Karpas-422 (cell line): ENCODE results near the gene GAB2. TPM values are rescaled to one million over a fixed set of nuclear protein-coding genes. Genes with fewer than 3 reads are reported as not detected.
A peak's percentile ranks its signal among the peaks of the same experiment; 100 is the strongest.

Experiments
- DNase-seq: peaks from one replicate; pipeline ENCODE4 v3.0.0-alpha.2; 2015
- H2AFZ ChIP-seq: fragments of 200-600 bp; sonication (generic); 2 replicates; pipeline ENCODE4 v1.6.1; 2014; ENCODE audit warnings: antibody characterized with exemption, low read length, mixed read lengths
- H3K27ac ChIP-seq: fragments of 200-600 bp; sonication (generic); 2 replicates; pipeline ENCODE4 v1.5.1; 2014; ENCODE audit warnings: mild to moderate bottlenecking, low read length, moderate library complexity
- H3K27me3 ChIP-seq: fragments of 200-600 bp; sonication (generic); 2 replicates; pipeline ENCODE4 v1.6.1; 2014; ENCODE audit warnings: low read length, mixed read lengths
- H3K36me3 ChIP-seq: fragments of 200-600 bp; sonication (generic); 2 replicates; pipeline ENCODE4 v1.6.1; 2014; ENCODE audit warnings: low read length, mixed read lengths; ENCODE audit not compliant: insufficient read depth
- H3K4me1 ChIP-seq: fragments of 200-600 bp; sonication (generic); 2 replicates; pipeline ENCODE4 v1.6.1; 2014; ENCODE audit warnings: mild to moderate bottlenecking, low read length, mixed read lengths
- H3K4me2 ChIP-seq: fragments of 200-600 bp; sonication (generic); 2 replicates; pipeline ENCODE4 v1.6.1; 2014; ENCODE audit warnings: low read length, low read depth, mild to moderate bottlenecking; ENCODE audit not compliant: poor library complexity, severe bottlenecking
- H3K4me3 ChIP-seq: fragments of 200-600 bp; sonication (generic); 2 replicates; pipeline ENCODE4 v1.5.1; 2014; ENCODE audit warnings: mild to moderate bottlenecking, antibody characterized with exemption, low read length, mixed read lengths
- H3K79me2 ChIP-seq: fragments of 200-600 bp; sonication (generic); 2 replicates; pipeline ENCODE4 v1.6.1; 2014; ENCODE audit warnings: mild to moderate bottlenecking, low read length, mixed read lengths
- H3K9ac ChIP-seq: fragments of 200-600 bp; sonication (generic); 2 replicates; pipeline ENCODE4 v1.6.0; 2014; ENCODE audit warnings: low read length
- H3K9me2 ChIP-seq: fragments of 200-600 bp; sonication (generic), shearing (Covaris generic); replicated peaks from 2 replicates; pipeline ENCODE4 v1.6.0; 2014; ENCODE audit warnings: mild to moderate bottlenecking, low read length, moderate library complexity; ENCODE audit not compliant: insufficient read depth
- H3K9me3 ChIP-seq: fragments of 300-700, 200-600 bp; sonication (generic); 2 replicates; pipeline ENCODE4 v1.6.1; 2014; ENCODE audit warnings: low read length, mixed read lengths
- H4K20me1 ChIP-seq: fragments of 200-600 bp; sonication (generic); 2 replicates; pipeline ENCODE4 v1.6.1; 2014; ENCODE audit warnings: mild to moderate bottlenecking, antibody characterized with exemption, low read length, low read depth; ENCODE audit not compliant: insufficient read depth
- total RNA-seq: library from RNA; depleted of rRNA; stranded (reverse); fragments of >200 nt; shearing (Covaris generic); gene quantifications from 2 replicates; pipeline ENCODE4 v1.2.3, GENCODE V29; 2014; ENCODE audit warnings: low replicate concordance

GAB2 gene
- total RNA-seq, 1 experiment from 2014 or later: 2.7 TPM

- H3K27ac ChIP-seq: peak overlapping the region; percentile 38
- no peaks in the 10 kb centered on the region for H3K79me2 ChIP-seq
- DNase-seq: no peak
- H3K4me1 ChIP-seq: peaks cover 17% of the 10 kb centered on the region
- no peak overlapping the region for H3K9ac ChIP-seq
- no peak overlapping the region for H2AFZ ChIP-seq
- H3K27me3 ChIP-seq: no peaks in the 10 kb centered on the region
- no peak overlapping the region for H3K4me2 ChIP-seq
- no peak overlapping the region for H3K4me3 ChIP-seq
- no peaks in the 10 kb centered on the region for H3K9me3 ChIP-seq
- no peaks in the 10 kb centered on the region for H3K36me3 ChIP-seq
- no peaks in the 10 kb centered on the region for H4K20me1 ChIP-seq
- H3K9me2 ChIP-seq: no peaks in the 10 kb centered on the region
Observed at GRCh38 chr11:78453140-78453935, 35.7 kb upstream of the GAB2 start.

GRCh38 chr11:78451371-78452150, 33.9 kb upstream of the GAB2 start:
- H3K4me3 ChIP-seq: no peak overlapping the region
- DNase-seq: no peak
- H3K9me2 ChIP-seq: no peaks in the 10 kb centered on the region
- no peak overlapping the region for H3K27ac ChIP-seq
- no peaks in the 10 kb centered on the region for H3K9me3 ChIP-seq
- no peaks in the 10 kb centered on the region for H3K36me3 ChIP-seq
- H3K79me2 ChIP-seq: no peaks in the 10 kb centered on the region
- no peak overlapping the region for H3K9ac ChIP-seq
- no peaks in the 10 kb centered on the region for H3K27me3 ChIP-seq
- H2AFZ ChIP-seq: no peak overlapping the region
- no peaks in the 10 kb centered on the region for H4K20me1 ChIP-seq
- peaks cover 13% of the 10 kb centered on the region for H3K4me1 ChIP-seq
- no peak overlapping the region for H3K4me2 ChIP-seq

GRCh38 chr11:78450866-78451265, 33.2 kb upstream of the GAB2 start:
- no peaks in the 10 kb centered on the region for H3K9me3 ChIP-seq
- no peaks in the 10 kb centered on the region for H3K79me2 ChIP-seq
- no peak overlapping the region for H3K4me2 ChIP-seq
- H3K4me3 ChIP-seq: no peak overlapping the region
- H3K27me3 ChIP-seq: no peaks in the 10 kb centered on the region
- H2AFZ ChIP-seq: no peak overlapping the region
- H3K27ac ChIP-seq: no peak overlapping the region
- H3K36me3 ChIP-seq: no peaks in the 10 kb centered on the region
- DNase-seq: no peak
- H3K9me2 ChIP-seq: no peaks in the 10 kb centered on the region
- peaks cover 13% of the 10 kb centered on the region for H3K4me1 ChIP-seq
- H3K9ac ChIP-seq: no peak overlapping the region
- H4K20me1 ChIP-seq: no peaks in the 10 kb centered on the region

- Histone ChIP-seq H3K4me2 (no peak overlapping the region), H2AFZ (no peak overlapping the region), H3K27ac (no peak overlapping the region), H3K9me3 (no peaks in the 10 kb centered on the region), H3K4me1 (peaks cover 13% of the 10 kb centered on the region), H3K79me2 (no peaks in the 10 kb centered on the region), H3K4me3 (no peak overlapping the region), H3K9ac (no peak overlapping the region), H3K36me3 (no peaks in the 10 kb centered on the region), H4K20me1 (no peaks in the 10 kb centered on the region), H3K9me2 (no peaks in the 10 kb centered on the region), H3K27me3 (no peaks in the 10 kb centered on the region)
- DNase-seq: no peak
Observed at GRCh38 chr11:78449866-78450265, 32.2 kb upstream of the GAB2 start.

- Histone ChIP-seq H3K27ac (no peak overlapping the region), H3K36me3 (peaks cover 5% of the 10 kb centered on the region; the same call in 1 of the 2 replicates), H3K4me3 (no peak overlapping the region), H4K20me1 (no peaks in the 10 kb centered on the region), H3K4me1 (peaks cover 2% of the 10 kb centered on the region; the same call in 1 of the 2 replicates), H3K9ac (no peak overlapping the region), H3K27me3 (no peaks in the 10 kb centered on the region), H3K4me2 (no peak overlapping the region), H3K9me3 (no peaks in the 10 kb centered on the region), H2AFZ (no peak overlapping the region), H3K9me2 (no peaks in the 10 kb centered on the region), H3K79me2 (no peaks in the 10 kb centered on the region)
- DNase-seq: no peak
Observed at GRCh38 chr11:78446210-78446609, 28.6 kb upstream of the GAB2 start.

GRCh38 chr11:78444726-78445125, 27.1 kb upstream of the GAB2 start:
- H3K9ac ChIP-seq: no peak overlapping the region

GRCh38 chr11:78441956-78442355, 24.3 kb upstream of the GAB2 start:
- Histone ChIP-seq H3K79me2 (no peaks in the 10 kb centered on the region), H3K4me3 (no peak overlapping the region), H3K9ac (no peak overlapping the region), H2AFZ (no peak overlapping the region), H3K36me3 (peaks cover 5% of the 10 kb centered on the region; the same call in 1 of the 2 replicates), H3K9me3 (no peaks in the 10 kb centered on the region), H3K9me2 (no peaks in the 10 kb centered on the region), H3K27ac (no peak overlapping the region), H3K4me1 (peaks cover 24% of the 10 kb centered on the region), H3K4me2 (no peak overlapping the region), H4K20me1 (no peaks in the 10 kb centered on the region), H3K27me3 (no peaks in the 10 kb centered on the region)
- no peak for DNase-seq

More at GRCh38 chr11:78444726-78445125, 27.1 kb upstream of the GAB2 start:
- H2AFZ ChIP-seq: no peak overlapping the region
- no peaks in the 10 kb centered on the region for H3K9me2 ChIP-seq
- H3K4me1 ChIP-seq: peaks cover 5% of the 10 kb centered on the region
- no peak overlapping the region for H3K27ac ChIP-seq
- H3K9me3 ChIP-seq: no peaks in the 10 kb centered on the region
- no peaks in the 10 kb centered on the region for H3K79me2 ChIP-seq
- no peaks in the 10 kb centered on the region for H3K27me3 ChIP-seq
- H3K4me2 ChIP-seq: no peak overlapping the region
- H3K4me3 ChIP-seq: no peak overlapping the region
- H4K20me1 ChIP-seq: no peaks in the 10 kb centered on the region
- no peak for DNase-seq
- peaks cover 5% of the 10 kb centered on the region; the same call in 1 of the 2 replicates for H3K36me3 ChIP-seq

GRCh38 chr11:78438298-78438975, 20.8 kb upstream of the GAB2 start:
- Histone ChIP-seq H3K27ac (peak overlapping the region; percentile 80), H3K36me3 (peaks cover 1% of the 10 kb centered on the region; the same call in 1 of the 2 replicates), H3K4me2 (peak overlapping the region; percentile 52), H3K9me2 (no peaks in the 10 kb centered on the region), H3K4me1 (peaks cover 24% of the 10 kb centered on the region), H3K79me2 (no peaks in the 10 kb centered on the region), H2AFZ (no peak overlapping the region), H3K4me3 (no peak overlapping the region), H4K20me1 (no peaks in the 10 kb centered on the region), H3K9ac (0 out of 2 replicates have a peak overlapping the region, but pooled peaks have one; percentile 15), H3K9me3 (no peaks in the 10 kb centered on the region), H3K27me3 (no peaks in the 10 kb centered on the region)
- DNase-seq: peak; percentile 82
